Fibroblast of lung (primary cell): ENCODE measurements around the gene IDE.

Experiments
- CTCF ChIP-seq, 2 donors: IDR thresholded peaks in 1 of 2; conservative IDR thresholded peaks in 1 of 2; 1 replicate in 1 of 2; 2 replicates in 1 of 2; pipeline ENCODE4 v1.5.1; 2011 to 2012; ENCODE audit warnings: low read length in 2 of 2, control low read depth in 1 of 2, inconsistent platforms in 1 of 2, low read depth in 1 of 2, mild to moderate bottlenecking in 1 of 2
- EZH2 ChIP-seq: IDR thresholded peaks from 2 replicates; pipeline ENCODE4 v1.5.1; 2012; ENCODE audit warnings: low read length, control low read depth, mild to moderate bottlenecking; ENCODE audit errors: missing control alignments

GRCh38 chr10:92572362-92573090 is 1.4 kb downstream of the IDE start:
- TF ChIP-seq EZH2 (no peak), CTCF (conservative IDR thresholded peaks at IDR 0.05 in 1 of 2, IDR thresholded peaks at IDR 0.05 in 1 of 2; ENCODE audit: low read depth in 1 of 2, low read length in 2 of 2) (no peak)
